Measurements from ENCODE around the gene FBLN5.

- TF ChIP-seq CTCF (IDR thresholded peaks at IDR 0.05; ENCODE audit: low read length) = no peak
- no peak for TF ChIP-seq EZH2 (IDR thresholded peaks at IDR 0.05; ENCODE audit: borderline replicate concordance, low read length)
Observed at GRCh38 chr14:91927191-91927590, 20.3 kb downstream of the FBLN5 start.

Measured in OCI-LY1 (cell line).